Erythroblast (primary cell): ENCODE measurements around the gene PPP2R1B.

Experiments used
- GATA1 ChIP-seq: IDR thresholded peaks from 2 replicates; pipeline ENCODE4 v1.6.1; 2011; ENCODE audit warnings: low read depth, mild to moderate bottlenecking, control low read depth, low read length, moderate library complexity
- POLR2A ChIP-seq: IDR thresholded peaks from 2 replicates; pipeline ENCODE4 v1.6.1; 2011; ENCODE audit warnings: mild to moderate bottlenecking, low read length

GRCh38 chr11:111743700-111744099 lies 22.5 kb downstream of the PPP2R1B start:
- TF ChIP-seq POLR2A (no peak), GATA1 (no peak)
